ENCODE data around the gene DSCAM.

DNA sequence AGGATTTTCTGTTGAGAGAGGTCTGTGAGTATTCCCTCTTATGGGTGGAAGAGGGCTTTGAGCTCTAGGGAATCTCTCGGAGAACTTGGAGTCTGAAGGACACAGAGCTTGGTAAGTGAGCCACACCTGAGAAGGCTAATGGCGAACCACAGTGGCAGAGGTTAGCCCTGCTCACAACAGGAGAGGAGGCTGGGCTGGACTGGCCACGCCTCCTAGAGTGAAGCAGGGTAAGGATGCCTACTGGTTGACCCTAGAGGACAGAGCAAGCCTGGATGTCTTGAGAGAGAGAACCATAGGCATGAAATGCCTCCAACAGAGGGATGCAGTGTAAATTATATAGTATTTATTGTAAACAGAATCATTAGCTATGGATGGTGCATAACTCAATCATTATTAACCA is 747.1 kb downstream of the DSCAM start:
- TF ChIP-seq POLR2AphosphoS5 (IDR thresholded peaks at IDR 0.05; ENCODE audit: insufficient read depth, low read depth, low read length): no peak
- TF ChIP-seq EZH2 (IDR thresholded peaks at IDR 0.05; ENCODE audit: borderline replicate concordance, low read depth, low read length, severe bottlenecking): no peak
- TF ChIP-seq, protein P1, sequence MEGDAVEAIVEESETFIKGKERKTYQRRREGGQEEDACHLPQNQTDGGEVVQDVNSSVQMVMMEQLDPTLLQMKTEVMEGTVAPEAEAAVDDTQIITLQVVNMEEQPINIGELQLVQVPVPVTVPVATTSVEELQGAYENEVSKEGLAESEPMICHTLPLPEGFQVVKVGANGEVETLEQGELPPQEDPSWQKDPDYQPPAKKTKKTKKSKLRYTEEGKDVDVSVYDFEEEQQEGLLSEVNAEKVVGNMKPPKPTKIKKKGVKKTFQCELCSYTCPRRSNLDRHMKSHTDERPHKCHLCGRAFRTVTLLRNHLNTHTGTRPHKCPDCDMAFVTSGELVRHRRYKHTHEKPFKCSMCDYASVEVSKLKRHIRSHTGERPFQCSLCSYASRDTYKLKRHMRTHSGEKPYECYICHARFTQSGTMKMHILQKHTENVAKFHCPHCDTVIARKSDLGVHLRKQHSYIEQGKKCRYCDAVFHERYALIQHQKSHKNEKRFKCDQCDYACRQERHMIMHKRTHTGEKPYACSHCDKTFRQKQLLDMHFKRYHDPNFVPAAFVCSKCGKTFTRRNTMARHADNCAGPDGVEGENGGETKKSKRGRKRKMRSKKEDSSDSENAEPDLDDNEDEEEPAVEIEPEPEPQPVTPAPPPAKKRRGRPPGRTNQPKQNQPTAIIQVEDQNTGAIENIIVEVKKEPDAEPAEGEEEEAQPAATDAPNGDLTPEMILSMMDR (IDR thresholded peaks at IDR 0.05; ENCODE audit: extremely low read depth in 1 of 2, insufficient read depth in 1 of 2, low read depth in 1 of 2, low read length in 2 of 2): no peak
- TF ChIP-seq JUN (IDR thresholded peaks at IDR 0.05; ENCODE audit: borderline replicate concordance, insufficient read depth, insufficient read length, low read depth): no peak
